Loucy (cell line): Measurements from ENCODE around the gene RP9.

Experiments used
- CTCF ChIP-seq: fragments of 200-600 bp; sonication (generic); conservative IDR thresholded peaks from 2 replicates; pipeline ENCODE4 v1.5.1; 2014; ENCODE audit warnings: mild to moderate bottlenecking, antibody characterized with exemption, low read length
- EZH2phosphoT487 ChIP-seq: fragments of 200-600 bp; IDR thresholded peaks from 2 replicates; pipeline ENCODE4 v1.6.1; 2018; ENCODE audit warnings: antibody characterized with exemption, mild to moderate bottlenecking, moderate library complexity, borderline replicate concordance

GRCh38 chr7:33079763-33080690, 29.2 kb downstream of the RP9 start:
- no peak for TF ChIP-seq CTCF
- TF ChIP-seq EZH2phosphoT487, result no peak
